K562 (cell line): ENCODE measurements around the gene FHIT. TPM values are rescaled to one million over a fixed set of nuclear protein-coding genes. Genes with fewer than 3 reads are reported as not detected.

Experiments
- ATAC-seq: fragments of 200-7000 bp; cut with Tn5 transposase; 3 replicates; pipeline ENCODE4 v1.9.1; 2020; ENCODE audit warnings: moderate library complexity
- BruUV-seq: library from RNA; stranded (reverse); fragments of 400-500 nt; replicated peaks from 2 replicates; lab custom pipeline; 2021; lab: Mats Ljungman, UMichigan
- CTCF ChIA-PET: fragments of 300-600 bp; formaldehyde crosslinking; extraction: SDS; loops from one replicate; lab custom pipeline; 2021; ENCODE audit warnings: low intra/inter-chr PET ratio; lab: Yijun Ruan, JAX
- POLR2A ChIA-PET: fragments of 300-600, 350-650 bp; sonication (Branson Sonifier 250); formaldehyde crosslinking; extraction: SDS; loops from one replicate; lab custom pipeline; 2021; ENCODE audit warnings: antibody characterized with exemption, inconsistent platforms; lab: Yijun Ruan, JAX
- DNase-seq, 4 experiments: peaks; one replicate each; pipeline versions ENCODE4 v3.0.0 to v3.0.0-alpha.2; 2011 to 2018; ENCODE audit warnings: low spot score in 3 of 4, mixed read lengths in 3 of 4; ENCODE audit errors: extremely low read depth in 1 of 4
- FAIRE-seq: peaks from 2 replicates; lab custom pipeline; 2011; peaks lifted over from hg19 to GRCh38; lab: Jason Lieb, UNC
- H2AFZ ChIP-seq: 2 replicates; pipeline ENCODE4 v1.6.0; 2011; ENCODE audit warnings: low read depth, low read length, control low read depth, inconsistent platforms
- H3K27ac ChIP-seq: fragments of 200-600 bp; 3 replicates; pipeline ENCODE4 v1.8.0; 2011; ENCODE audit warnings: low read depth, mild to moderate bottlenecking, control low read depth, inconsistent platforms, low read length, moderate library complexity, mixed read lengths; ENCODE audit errors: extremely low read depth
- H3K27me3 ChIP-seq, 2 experiments: fragments of 300-600 bp in 1 of 2; 2 replicates in 1 of 2; 3 replicates in 1 of 2; pipeline versions ENCODE4 v1.6.0 to v1.8.0; 2011; ENCODE audit warnings: inconsistent platforms in 2 of 2, low read length in 2 of 2, mild to moderate bottlenecking in 1 of 2, mixed read lengths in 1 of 2, moderate library complexity in 1 of 2; ENCODE audit not compliant: control insufficient read depth in 2 of 2, insufficient read depth in 2 of 2
- H3K36me3 ChIP-seq: fragments of 300-600 bp; 3 replicates; pipeline ENCODE4 v1.8.0; 2011; ENCODE audit warnings: mild to moderate bottlenecking, low read length, inconsistent platforms; ENCODE audit not compliant: control insufficient read depth, insufficient read depth
- H3K4me1 ChIP-seq, 2 experiments: fragments of 200-600 bp in 1 of 2; replicated peaks in 1 of 2; 2 replicates in 1 of 2; 3 replicates in 1 of 2; pipeline versions ENCODE4 v1.5.1 to v1.8.0; 2011; ENCODE audit warnings: inconsistent platforms in 2 of 2, low read length in 2 of 2, mild to moderate bottlenecking in 1 of 2, mixed read lengths in 1 of 2, moderate library complexity in 1 of 2; ENCODE audit not compliant: control insufficient read depth in 2 of 2, insufficient read depth in 2 of 2
- H3K4me2 ChIP-seq: 2 replicates; pipeline ENCODE4 v1.6.1; 2011; ENCODE audit warnings: low read length, control low read depth, inconsistent platforms, mixed read lengths; ENCODE audit not compliant: insufficient read depth
- H3K4me3 ChIP-seq: fragments of 200-600 bp; sonication (generic), shearing (Covaris generic); 2 replicates; pipeline ENCODE4 v1.5.1; 2016; ENCODE audit warnings: control low read depth, inconsistent platforms
- H3K79me2 ChIP-seq: fragments of 200-600 bp; 3 replicates; pipeline ENCODE4 v1.8.0; 2011; ENCODE audit warnings: low read length, inconsistent platforms; ENCODE audit not compliant: control insufficient read depth, insufficient read depth
- H3K9ac ChIP-seq, 2 experiments: 2 replicates each; pipeline versions ENCODE4 v1.6.0 to v1.6.1; 2011; ENCODE audit warnings: low read depth in 2 of 2, low read length in 2 of 2, control low read depth in 1 of 2, inconsistent platforms in 1 of 2, mild to moderate bottlenecking in 1 of 2, mixed read lengths in 1 of 2; ENCODE audit not compliant: insufficient read depth in 1 of 2
- H3K9me1 ChIP-seq: one replicate; pipeline ENCODE4 v1.6.0; 2011; ENCODE audit warnings: inconsistent platforms, mild to moderate bottlenecking, low read length, moderate library complexity; ENCODE audit not compliant: control insufficient read depth, insufficient read depth
- H3K9me3 ChIP-seq: replicated peaks from 2 replicates; pipeline ENCODE4 v1.5.1; 2011; ENCODE audit warnings: low read depth, low read length, inconsistent platforms; ENCODE audit not compliant: control insufficient read depth, insufficient read depth
- H4K20me1 ChIP-seq: replicated peaks from 2 replicates; pipeline ENCODE4 v1.6.1; 2011; ENCODE audit warnings: low read length, inconsistent platforms, mixed read lengths; ENCODE audit not compliant: control insufficient read depth, insufficient read depth
- C11orf30 ChIP-seq: fragments of 450-650 bp; IDR thresholded peaks from 2 replicates; pipeline ENCODE4 v1.6.1; 2016; ENCODE audit warnings: low read depth, mild to moderate bottlenecking
- KDM4B ChIP-seq, 2 experiments: fragments of 450-650 bp in 1 of 2; sonication (generic) in 1 of 2; IDR thresholded peaks; 2 replicates each; pipeline ENCODE4 v1.6.1; 2016 to 2017; ENCODE audit warnings: borderline replicate concordance in 2 of 2, antibody characterized with exemption in 1 of 2, low read depth in 1 of 2, mild to moderate bottlenecking in 1 of 2
- MAFF ChIP-seq: IDR thresholded peaks from 2 replicates; pipeline ENCODE4 v1.6.1; 2012; ENCODE audit warnings: low read length, improper control_type of control experiment
- MCM3 ChIP-seq: fragments of 450-650 bp; IDR thresholded peaks from 2 replicates; pipeline ENCODE4 v1.6.1; 2016
- RAD51 ChIP-seq: fragments of 450-650 bp; IDR thresholded peaks from 2 replicates; pipeline ENCODE4 v1.7.1; 2016; ENCODE audit warnings: low read depth, mild to moderate bottlenecking, borderline replicate concordance
- ZKSCAN3 ChIP-seq: fragments of 250-450 bp; sonication (Bioruptor Pico); IDR thresholded peaks from 2 replicates; pipeline ENCODE4 v1.4.0; 2020
- ZNF184 ChIP-seq: sonication (generic); formaldehyde crosslinking; IDR thresholded peaks from 2 replicates; pipeline ENCODE4 v1.5.0; 2020; ENCODE audit warnings: missing genetic modification reagents
- ZNF316 ChIP-seq: fragments of 450-650 bp; IDR thresholded peaks from 2 replicates; pipeline ENCODE4 v1.6.1; 2016
- ZNF707 ChIP-seq: fragments of 250-450 bp; sonication (Bioruptor Pico); conservative IDR thresholded peaks from 2 replicates; pipeline ENCODE4 v1.8.0; 2022; ENCODE audit warnings: inconsistent platforms, mild to moderate bottlenecking, moderate library complexity
- WGBS: fragments of 100-300 bp; shearing (Covaris generic); methylation state at CpG from one replicate; pipeline ENCODE4 v1.1.6; 2016; ENCODE audit warnings: low coverage, mixed read lengths; ENCODE audit not compliant: insufficient coverage; ENCODE audit errors: missing lambda C conversion rate; 5-methylcytosine and 5-hydroxymethylcytosine counted together
- in situ Hi-C: fragments of 300-500 bp; cut with MboI; formaldehyde crosslinking; loops from 4 replicates; pipeline ENCODE4 v1.15.0; 2018; ENCODE audit warnings: inconsistent platforms, mixed read lengths
- intact Hi-C: fragments of 100-400 bp; cut with micrococcal nuclease; formaldehyde crosslinking; loops from 2 replicates; pipeline ENCODE4 v1.14.2; 2022
- polyA plus RNA-seq, 8 experiments: library from polyadenylated mRNA; depleted of rRNA in 4 of 8; stranded (reverse) in 5 of 8; unstranded in 3 of 8; fragments of >200 nt; fragmentation: Nextera tagmentation in 2 of 8; fragmentation: Illumina TruSeq in 1 of 8; extraction: Ambion mirVana in 2 of 8; extraction: Trizol in 1 of 8; gene quantifications; 2 replicates each; pipeline versions ENCODE4 v1.2.1 to v1.2.3, GENCODE V29; 2011 to 2014; ENCODE audit warnings: inconsistent platforms in 1 of 8, missing spikeins in 1 of 8
- total RNA-seq, 7 experiments: library from RNA; depleted of rRNA in 6 of 7; stranded (reverse); fragments of >200 nt in 6 of 7; fragmentation: Illumina TruSeq in 2 of 7; extraction: Trizol in 2 of 7; gene quantifications; 2 replicates each; pipeline versions ENCODE4 v1.2.1 to v1.2.3, GENCODE V29; 2011 to 2021; ENCODE audit warnings: low replicate concordance in 1 of 7

FHIT gene
- total and polyA plus RNA-seq, 9 of the 15 experiments (the other 6 are each of a cell fraction or from before 2014, with no cell fraction given): 1.7 to 9.1 (median 4.3) TPM

- in situ Hi-C loops: no loop called here
- Histone ChIP-seq H3K36me3 (no peaks in the 10 kb centered on the region), H3K9ac (no peak overlapping the region), H3K9me1 (no peaks in the 10 kb centered on the region), H3K4me1 (peaks cover 0 to 4% of the 10 kb centered on the region in 2 experiments; a peak in 2 of 5 replicates), H3K27ac (no peak overlapping the region), H2AFZ (no peak overlapping the region), H3K4me2 (no peak overlapping the region), H3K4me3 (no peak overlapping the region), H3K27me3 (no peaks in the 10 kb centered on the region), H3K79me2 (no peaks in the 10 kb centered on the region), H4K20me1 (no peaks in the 10 kb centered on the region), H3K9me3 (no peaks in the 10 kb centered on the region)
- no TSS peak for BruUV-seq
- no peak for FAIRE-seq
- ATAC-seq: no peak
- intact Hi-C loops: no loop called here
- no peak for DNase-seq
- TF ChIP-seq C11orf30 (peak; percentile 49), MAFF (peak; percentile 18; the same call in 1 of the 2 replicates), ZNF707 (no peak), ZNF184 (no peak), MCM3 (no peak), RAD51 (no peak), KDM4B (IDR thresholded peaks at IDR 0.05; ENCODE audit: borderline replicate concordance in 2 of 2, low read depth in 1 of 2) (no peak), ZNF316 (peak; percentile 57), ZKSCAN3 (CRISPR knock-in tag) (no peak)
- CTCF ChIA-PET: interaction anchor here (0.7 kb wide), 1 partner anchor 63 kb away, joined by 3 read pairs; no protein-coding TSS in a partner anchor
- 76% methylated on average over 2 of the region's 2 CpGs for WGBS
- POLR2A ChIA-PET: interaction anchor here (0.6 kb wide), 1 partner anchor 9 kb away, joined by 3 read pairs; no protein-coding TSS in a partner anchor
Observed at GRCh38 chr3:60336061-60336460, 915.2 kb downstream of the FHIT start.
